ENCODE measurements around the gene PIK3R2. TPM values are rescaled to one million over a fixed set of nuclear protein-coding genes. Genes with fewer than 3 reads are reported as not detected.
A peak's percentile ranks its signal among the peaks of the same experiment; 100 is the strongest.

PIK3R2 gene
- total RNA-seq, 1 donor from 2014 or later = 19.9 TPM

DNA sequence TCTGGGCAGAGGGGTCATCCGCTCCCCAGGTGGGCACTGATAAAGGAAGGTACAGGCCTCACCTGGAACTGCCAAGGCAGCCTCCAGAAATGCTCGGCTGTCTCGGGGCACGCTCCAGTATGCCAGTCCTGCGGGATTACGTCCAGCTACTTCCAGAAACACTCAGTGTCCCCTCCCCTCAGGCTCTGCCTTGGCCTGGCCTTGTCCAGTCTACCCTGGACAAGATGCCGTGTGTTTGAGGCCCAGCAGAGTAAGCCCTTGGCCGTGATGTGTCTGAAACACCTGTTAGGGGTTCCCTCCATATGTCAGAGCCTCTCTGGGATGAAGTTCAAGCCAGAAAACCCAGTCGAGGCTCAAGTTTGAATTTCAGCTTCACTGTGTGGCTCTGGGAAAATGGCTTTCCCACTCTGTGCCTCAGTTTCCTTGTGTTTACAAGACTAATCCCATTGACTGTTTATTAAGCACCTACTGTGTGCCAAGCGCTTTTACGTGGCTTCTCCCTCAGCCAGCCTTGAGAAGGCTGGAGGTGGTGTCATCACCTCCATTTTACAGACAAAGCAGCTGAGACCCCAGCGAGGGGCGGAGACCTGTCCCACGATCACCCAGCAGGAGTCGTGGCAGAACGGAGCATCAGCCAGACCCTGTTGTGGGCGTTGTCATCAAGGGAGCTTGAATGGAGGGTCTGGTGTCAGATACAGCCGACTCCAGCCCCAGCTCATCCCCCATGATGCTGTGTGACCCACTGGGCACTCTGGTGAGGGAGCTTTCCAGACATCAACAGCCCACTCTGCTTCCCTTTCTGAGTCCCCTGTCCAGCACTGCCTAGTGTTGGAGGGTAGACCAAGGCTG, 2.0 kb upstream of the PIK3R2 start:
- TF ChIP-seq CTCF (conservative IDR thresholded peaks at IDR 0.05; ENCODE audit: low read depth, low read length) = no peak
- no peak overlapping the region for H3K4me3 ChIP-seq (ENCODE audit: low read depth, low read length)
- no peak for DNase-seq (ENCODE audit: low read depth)

- peak; percentile 87 for DNase-seq (ENCODE audit: low read depth)
- TF ChIP-seq CTCF (conservative IDR thresholded peaks at IDR 0.05; ENCODE audit: low read depth, low read length) = peak; percentile 59
- H3K4me3 ChIP-seq (ENCODE audit: low read depth, low read length) = peak overlapping the region; percentile 62
These were observed 534 bp upstream of the PIK3R2 start for GRCh38 chr19:18152442-18152816.

GRCh38 chr19:18153556-18154134, 682 bp downstream of the PIK3R2 start:
- TF ChIP-seq CTCF (conservative IDR thresholded peaks at IDR 0.05; ENCODE audit: low read depth, low read length) = no peak
- DNase-seq (ENCODE audit: low read depth) = no peak
- peak overlapping the region; percentile 98 for H3K4me3 ChIP-seq (ENCODE audit: low read depth, low read length)

- TF ChIP-seq CTCF (conservative IDR thresholded peaks at IDR 0.05; ENCODE audit: low read depth, low read length) = no peak
- no peak overlapping the region for H3K4me3 ChIP-seq (ENCODE audit: low read depth, low read length)
- DNase-seq (ENCODE audit: low read depth) = no peak
These were observed 2.4 kb downstream of the PIK3R2 start for GRCh38 chr19:18155095-18156087.

GRCh38 chr19:18156268-18156667, 3.3 kb downstream of the PIK3R2 start:
- TF ChIP-seq CTCF (conservative IDR thresholded peaks at IDR 0.05; ENCODE audit: low read depth, low read length) = no peak
- DNase-seq (ENCODE audit: low read depth) = no peak
- H3K4me3 ChIP-seq (ENCODE audit: low read depth, low read length) = no peak overlapping the region

- DNase-seq (ENCODE audit: low read depth) = no peak
- TF ChIP-seq CTCF (conservative IDR thresholded peaks at IDR 0.05; ENCODE audit: low read depth, low read length) = no peak
- H3K4me3 ChIP-seq (ENCODE audit: low read depth, low read length) = no peak overlapping the region
These were observed 4.0 kb downstream of the PIK3R2 start for GRCh38 chr19:18156841-18157464.

All from epithelial cell of proximal tubule (primary cell).